ENCODE data around the gene UCHL3. TPM values are rescaled to one million over a fixed set of nuclear protein-coding genes. Genes with fewer than 3 reads are reported as not detected.
A peak's percentile ranks its signal among the peaks of the same experiment; 100 is the strongest.

UCHL3 gene
- total RNA-seq, 1 donor from 2014 or later: 8.4 TPM

DNA sequence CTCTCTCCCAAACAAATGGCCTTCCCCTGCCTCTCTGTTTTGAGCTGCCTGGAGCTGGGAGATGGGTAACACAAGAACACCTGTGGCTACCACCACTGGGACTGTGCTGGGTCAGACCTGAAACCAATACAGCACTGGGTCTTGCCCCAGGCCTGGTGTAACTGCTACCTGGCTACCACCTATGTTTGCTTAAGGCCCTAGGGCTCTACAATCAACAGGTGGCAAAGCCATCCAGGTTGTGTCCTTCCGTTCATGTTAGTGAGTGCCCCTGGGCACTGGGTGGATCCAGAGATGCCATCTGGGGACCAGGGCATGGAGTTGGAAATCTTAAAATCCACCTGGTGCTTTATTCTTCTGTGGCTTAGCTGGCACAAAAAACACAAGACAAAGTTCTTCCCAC, 67.6 kb downstream of the UCHL3 start:
- no peak overlapping the region for H3K27ac ChIP-seq (ENCODE audit: low read depth, low read length)
- H3K9me3 ChIP-seq (ENCODE audit: control insufficient read depth in 3 of 3, low read length in 3 of 3): no peaks in the 10 kb centered on the region
- H3K4me3 ChIP-seq (ENCODE audit: low read length in 3 of 3): no peak overlapping the region
- H3K9ac ChIP-seq (ENCODE audit: low read depth in 1 of 3, low read length in 3 of 3): no peak overlapping the region
- no peaks in the 10 kb centered on the region for H3K4me1 ChIP-seq (ENCODE audit: control insufficient read depth in 3 of 3, insufficient read depth in 3 of 3, low read length in 3 of 3)
- H3K27me3 ChIP-seq (ENCODE audit: control insufficient read depth in 3 of 3, insufficient read depth in 3 of 3, low read length in 3 of 3): no peaks in the 10 kb centered on the region
- no peaks in the 10 kb centered on the region for H3K36me3 ChIP-seq (ENCODE audit: control insufficient read depth in 3 of 3, insufficient read depth in 3 of 3, low read length in 3 of 3)

DNA sequence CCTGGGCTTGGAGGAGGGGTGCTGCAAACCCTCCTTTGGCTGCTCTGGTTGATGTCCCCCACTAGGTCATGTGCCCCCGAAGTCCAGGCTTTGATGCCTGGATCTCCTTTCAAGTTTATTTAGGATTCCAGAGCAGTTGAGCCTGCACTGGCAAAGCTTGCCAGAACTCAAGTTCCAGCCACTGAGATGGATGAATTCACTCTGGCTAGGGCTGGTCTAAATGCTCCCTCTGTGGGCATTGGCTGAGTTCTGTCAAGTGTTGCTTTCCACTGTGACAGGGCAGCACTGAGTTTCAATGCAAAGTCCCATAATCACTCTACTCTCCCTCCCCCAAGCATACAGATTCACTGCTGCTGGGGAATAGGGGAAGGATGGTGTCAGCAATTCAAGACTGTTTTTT, 68.7 kb downstream of the UCHL3 start:
- Histone ChIP-seq H3K9me3 (ENCODE audit: control insufficient read depth in 3 of 3, low read length in 3 of 3) (no peaks in the 10 kb centered on the region), H3K27ac (ENCODE audit: low read depth, low read length) (no peak overlapping the region), H3K4me1 (ENCODE audit: control insufficient read depth in 3 of 3, insufficient read depth in 3 of 3, low read length in 3 of 3) (no peaks in the 10 kb centered on the region), H3K36me3 (ENCODE audit: control insufficient read depth in 3 of 3, insufficient read depth in 3 of 3, low read length in 3 of 3) (no peaks in the 10 kb centered on the region), H3K27me3 (ENCODE audit: control insufficient read depth in 3 of 3, insufficient read depth in 3 of 3, low read length in 3 of 3) (no peaks in the 10 kb centered on the region), H3K9ac (ENCODE audit: low read depth in 1 of 3, low read length in 3 of 3) (no peak overlapping the region), H3K4me3 (ENCODE audit: low read length in 3 of 3) (no peak overlapping the region)

- Histone ChIP-seq H3K9ac (ENCODE audit: low read depth in 1 of 3, low read length in 3 of 3) (no peak overlapping the region), H3K27ac (ENCODE audit: low read depth, low read length) (no peak overlapping the region), H3K4me3 (ENCODE audit: low read length in 3 of 3) (no peak overlapping the region), H3K9me3 (ENCODE audit: control insufficient read depth in 3 of 3, low read length in 3 of 3) (no peaks in the 10 kb centered on the region), H3K4me1 (ENCODE audit: control insufficient read depth in 3 of 3, insufficient read depth in 3 of 3, low read length in 3 of 3) (no peaks in the 10 kb centered on the region), H3K27me3 (ENCODE audit: control insufficient read depth in 3 of 3, insufficient read depth in 3 of 3, low read length in 3 of 3) (no peaks in the 10 kb centered on the region), H3K36me3 (ENCODE audit: control insufficient read depth in 3 of 3, insufficient read depth in 3 of 3, low read length in 3 of 3) (peaks cover 0 to 4% (median 0%) of the 10 kb centered on the region in 3 donors)
Measured at GRCh38 chr13:75620020-75620419, 70.4 kb downstream of the UCHL3 start.

GRCh38 chr13:75621147-75621546, 71.6 kb downstream of the UCHL3 start:
- Histone ChIP-seq H3K4me1 (ENCODE audit: control insufficient read depth in 3 of 3, insufficient read depth in 3 of 3, low read length in 3 of 3) (no peaks in the 10 kb centered on the region), H3K36me3 (ENCODE audit: control insufficient read depth in 3 of 3, insufficient read depth in 3 of 3, low read length in 3 of 3) (peaks cover 0 to 4% (median 0%) of the 10 kb centered on the region in 3 donors), H3K9me3 (ENCODE audit: control insufficient read depth in 3 of 3, low read length in 3 of 3) (no peaks in the 10 kb centered on the region), H3K27ac (ENCODE audit: low read depth, low read length) (no peak overlapping the region), H3K27me3 (ENCODE audit: control insufficient read depth in 3 of 3, insufficient read depth in 3 of 3, low read length in 3 of 3) (no peaks in the 10 kb centered on the region), H3K9ac (ENCODE audit: low read depth in 1 of 3, low read length in 3 of 3) (no peak overlapping the region), H3K4me3 (ENCODE audit: low read length in 3 of 3) (no peak overlapping the region)

DNA sequence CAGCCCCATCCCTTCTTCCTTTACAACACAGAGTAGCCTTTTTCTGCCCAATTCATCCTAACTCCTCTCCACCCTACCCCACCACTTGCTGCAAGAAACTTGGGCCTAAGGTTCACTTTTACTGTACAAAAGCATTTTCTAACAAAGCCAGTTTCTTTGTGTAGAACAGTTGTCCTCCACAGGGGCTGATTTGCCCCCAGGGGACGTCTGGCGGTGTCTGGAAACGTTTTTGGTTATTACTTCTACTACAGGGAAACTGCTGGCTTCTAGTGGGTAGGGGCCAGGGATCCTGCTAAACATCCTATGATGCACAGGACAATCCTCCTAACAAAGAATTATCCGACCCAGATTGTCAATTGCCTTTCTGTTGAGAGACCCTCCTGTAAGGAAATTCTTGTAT, 79.2 kb downstream of the UCHL3 start:
- Histone ChIP-seq H3K4me1 (ENCODE audit: control insufficient read depth in 3 of 3, insufficient read depth in 3 of 3, low read length in 3 of 3) (no peaks in the 10 kb centered on the region), H3K9ac (ENCODE audit: low read depth in 1 of 3, low read length in 3 of 3) (no peak overlapping the region), H3K36me3 (ENCODE audit: control insufficient read depth in 3 of 3, insufficient read depth in 3 of 3, low read length in 3 of 3) (peaks cover 0 to 4% (median 0%) of the 10 kb centered on the region in 3 donors), H3K27me3 (ENCODE audit: control insufficient read depth in 3 of 3, insufficient read depth in 3 of 3, low read length in 3 of 3) (no peaks in the 10 kb centered on the region), H3K27ac (ENCODE audit: low read depth, low read length) (no peak overlapping the region), H3K9me3 (ENCODE audit: control insufficient read depth in 3 of 3, low read length in 3 of 3) (no peaks in the 10 kb centered on the region), H3K4me3 (ENCODE audit: low read length in 3 of 3) (no peak overlapping the region)

GRCh38 chr13:75633285-75633684, 83.7 kb downstream of the UCHL3 start:
- Histone ChIP-seq H3K9me3 (ENCODE audit: control insufficient read depth in 3 of 3, low read length in 3 of 3) (no peaks in the 10 kb centered on the region), H3K36me3 (ENCODE audit: control insufficient read depth in 3 of 3, insufficient read depth in 3 of 3, low read length in 3 of 3) (no peaks in the 10 kb centered on the region), H3K27me3 (ENCODE audit: control insufficient read depth in 3 of 3, insufficient read depth in 3 of 3, low read length in 3 of 3) (peaks cover 0 to 5% (median 3%) of the 10 kb centered on the region in 3 donors), H3K4me3 (ENCODE audit: low read length in 3 of 3) (no peak overlapping the region), H3K27ac (ENCODE audit: low read depth, low read length) (no peak overlapping the region), H3K9ac (ENCODE audit: low read depth in 1 of 3, low read length in 3 of 3) (no peak overlapping the region), H3K4me1 (ENCODE audit: control insufficient read depth in 3 of 3, insufficient read depth in 3 of 3, low read length in 3 of 3) (peaks cover 5 to 7% (median 6%) of the 10 kb centered on the region in 3 donors)

DNA sequence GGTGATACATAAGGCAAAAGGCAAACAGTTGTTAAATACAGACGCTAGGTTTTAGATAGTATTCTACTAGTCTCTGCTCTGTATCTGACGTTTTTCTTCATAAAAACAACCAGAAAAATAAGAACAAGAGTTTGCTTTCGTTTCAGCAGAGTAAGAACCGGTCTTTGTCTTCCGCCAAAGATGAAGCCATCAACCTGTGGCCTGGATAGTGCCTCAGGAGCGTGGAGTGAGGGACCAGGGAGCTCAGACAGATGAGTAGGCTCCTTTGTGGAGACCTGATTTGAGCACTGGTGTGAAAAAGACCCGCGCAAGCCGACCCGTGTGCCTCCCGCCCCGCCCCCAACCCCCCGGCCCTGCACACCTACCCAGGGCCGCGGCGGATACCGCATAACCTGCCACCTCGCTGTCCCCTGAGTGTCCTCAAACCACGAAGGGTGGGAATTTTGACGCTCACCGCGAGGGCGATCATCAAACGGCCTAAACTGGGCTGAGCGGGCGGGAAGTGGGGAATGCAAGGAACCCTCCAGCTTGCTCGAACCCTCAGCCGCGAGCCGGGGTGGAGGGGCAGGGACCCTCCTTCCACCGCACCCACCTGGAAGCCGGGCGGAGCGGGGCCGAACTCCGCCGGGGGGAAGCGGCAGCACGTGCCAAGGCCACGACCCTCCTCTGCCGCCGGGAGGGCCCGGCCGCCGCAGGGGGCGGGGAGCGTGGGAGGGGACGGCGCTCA, 85.7 kb downstream of the UCHL3 start:
- Histone ChIP-seq H3K9ac (ENCODE audit: low read depth in 1 of 3, low read length in 3 of 3) (peak overlapping the region in 2 of 3 donors; percentile 45 to 63), H3K4me3 (ENCODE audit: low read length in 3 of 3) (peak overlapping the region; percentile 63 to 72 (median 65)), H3K36me3 (ENCODE audit: control insufficient read depth in 3 of 3, insufficient read depth in 3 of 3, low read length in 3 of 3) (no peaks in the 10 kb centered on the region), H3K4me1 (ENCODE audit: control insufficient read depth in 3 of 3, insufficient read depth in 3 of 3, low read length in 3 of 3) (peaks cover 5 to 7% (median 6%) of the 10 kb centered on the region in 3 donors), H3K9me3 (ENCODE audit: control insufficient read depth in 3 of 3, low read length in 3 of 3) (no peaks in the 10 kb centered on the region), H3K27me3 (ENCODE audit: control insufficient read depth in 3 of 3, insufficient read depth in 3 of 3, low read length in 3 of 3) (peaks cover 0 to 5% (median 3%) of the 10 kb centered on the region in 3 donors), H3K27ac (ENCODE audit: low read depth, low read length) (peak overlapping the region; percentile 51)

DNA sequence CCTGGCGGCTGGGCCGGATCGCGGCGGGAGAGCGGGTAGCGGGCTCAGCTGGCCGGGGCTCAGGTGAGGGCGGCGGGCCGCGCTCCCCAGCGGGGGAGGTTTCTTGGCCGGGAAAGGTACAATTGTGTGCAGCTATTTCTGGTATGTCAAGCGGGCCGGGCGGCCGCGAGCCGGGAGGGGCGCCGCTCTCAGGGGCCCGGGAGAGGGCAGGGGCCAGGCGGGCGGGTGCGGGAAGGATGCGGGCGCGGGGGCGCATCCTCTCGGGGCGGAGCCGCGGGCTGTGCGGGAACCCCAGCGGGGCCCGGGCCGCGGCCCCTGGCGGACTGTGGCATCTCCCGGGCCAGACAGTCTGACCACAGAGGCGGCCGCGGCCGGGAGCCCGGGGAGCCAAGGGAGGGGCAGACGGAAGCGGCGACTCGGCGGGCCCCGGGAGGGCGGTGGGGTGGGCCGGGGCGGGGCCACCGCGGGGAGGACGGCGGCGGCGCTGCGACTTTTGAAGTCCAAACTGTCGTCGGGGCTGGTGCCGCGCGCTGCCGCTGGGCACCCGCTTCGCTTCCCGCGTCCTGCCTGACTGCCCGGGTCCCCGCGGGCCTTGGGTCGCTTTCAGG, 86.3 kb downstream of the UCHL3 start, which contains the start of gene LMO7:
Gene LMO7, plus strand, starts transcription at position 503 of the 608 bp plus-strand sequence. CDS start 328 bp downstream, outside the sequence.
- Histone ChIP-seq H3K27me3 (ENCODE audit: control insufficient read depth in 3 of 3, insufficient read depth in 3 of 3, low read length in 3 of 3) (peaks cover 0 to 5% (median 3%) of the 10 kb centered on the region in 3 donors), H3K4me1 (ENCODE audit: control insufficient read depth in 3 of 3, insufficient read depth in 3 of 3, low read length in 3 of 3) (peaks cover 5 to 7% (median 6%) of the 10 kb centered on the region in 3 donors), H3K27ac (ENCODE audit: low read depth, low read length) (peak within 1 kb of the TSS; percentile 51), H3K36me3 (ENCODE audit: control insufficient read depth in 3 of 3, insufficient read depth in 3 of 3, low read length in 3 of 3) (no peaks in the 10 kb centered on the region), H3K9ac (ENCODE audit: low read depth in 1 of 3, low read length in 3 of 3) (peak within 1 kb of the TSS; percentile 45 to 69 (median 57)), H3K4me3 (ENCODE audit: low read length in 3 of 3) (peak within 1 kb of the TSS; percentile 81 to 84 (median 83)), H3K9me3 (ENCODE audit: control insufficient read depth in 3 of 3, low read length in 3 of 3) (no peaks in the 10 kb centered on the region)

DNA sequence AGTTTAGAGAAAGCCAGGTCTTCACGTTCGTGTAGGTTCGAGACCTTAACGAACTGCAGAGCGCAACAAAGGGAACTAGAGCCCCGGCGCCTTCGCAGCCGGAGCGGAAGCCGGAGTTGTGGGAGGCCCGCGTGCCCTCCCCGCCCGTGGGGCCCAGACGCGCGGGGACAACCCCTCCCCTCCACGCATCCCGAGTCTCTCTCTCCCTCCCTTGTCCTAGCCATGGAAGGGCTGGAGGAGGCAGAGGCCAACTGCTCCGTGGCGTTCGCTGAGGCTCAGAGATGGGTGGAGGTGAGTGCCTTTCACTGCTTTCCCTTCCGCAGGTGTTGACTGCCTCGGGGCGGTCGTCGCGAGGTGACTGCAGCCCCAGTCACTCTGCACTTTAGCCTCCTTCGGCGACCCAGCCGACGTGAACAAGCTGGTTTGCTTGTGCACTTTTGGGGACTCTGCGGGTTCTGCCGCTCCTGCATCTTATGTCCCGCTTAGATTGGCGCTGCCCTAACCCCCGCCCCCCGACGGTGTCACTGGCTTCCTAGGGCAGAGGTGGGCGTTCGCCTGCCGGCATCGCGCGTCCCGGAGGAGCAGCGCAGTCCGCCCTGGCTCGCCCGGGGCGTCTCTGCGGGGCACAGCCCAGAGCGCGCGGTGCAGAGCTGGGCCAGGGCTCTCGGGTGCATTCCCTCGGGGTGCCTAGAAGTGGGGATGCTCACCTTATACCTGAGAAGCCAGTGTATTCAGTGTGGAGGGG, 87.0 kb downstream of the UCHL3 start:
- Histone ChIP-seq H3K4me1 (ENCODE audit: control insufficient read depth in 3 of 3, insufficient read depth in 3 of 3, low read length in 3 of 3) (peaks cover 5 to 7% (median 6%) of the 10 kb centered on the region in 3 donors), H3K9ac (ENCODE audit: low read depth in 1 of 3, low read length in 3 of 3) (peak overlapping the region; percentile 45 to 69 (median 57)), H3K27ac (ENCODE audit: low read depth, low read length) (no peak overlapping the region), H3K9me3 (ENCODE audit: control insufficient read depth in 3 of 3, low read length in 3 of 3) (no peaks in the 10 kb centered on the region), H3K4me3 (ENCODE audit: low read length in 3 of 3) (peak overlapping the region; percentile 81 to 84 (median 83)), H3K27me3 (ENCODE audit: control insufficient read depth in 3 of 3, insufficient read depth in 3 of 3, low read length in 3 of 3) (peaks cover 0 to 5% (median 3%) of the 10 kb centered on the region in 3 donors), H3K36me3 (ENCODE audit: control insufficient read depth in 3 of 3, insufficient read depth in 3 of 3, low read length in 3 of 3) (no peaks in the 10 kb centered on the region)

All from skeletal muscle tissue (tissue), 4 donors.